SH-SY5Y (cell line): ENCODE results near the gene MINAR1.

Experiments used
- GATA2 ChIP-seq: IDR thresholded peaks from 2 replicates; pipeline ENCODE4 v1.6.1; 2011; ENCODE audit warnings: mild to moderate bottlenecking, low read depth, low read length
- GATA3 ChIP-seq: IDR thresholded peaks from 2 replicates; pipeline ENCODE4 v1.6.1; 2011; ENCODE audit warnings: low read depth, mild to moderate bottlenecking, low read length, moderate library complexity

- no peak for TF ChIP-seq GATA2
- TF ChIP-seq GATA3: no peak
Measured at GRCh38 chr15:79479616-79480015, 47.5 kb downstream of the MINAR1 start.
